GM19351 (cell line): ENCODE data around the gene CACNA2D3.

Experiments used
- ATAC-seq: cut with Tn5 transposase; IDR thresholded peaks from one replicate; pipeline ENCODE4 v1.9.1; 2021; ENCODE audit warnings: mild to moderate bottlenecking, moderate library complexity; ENCODE audit not compliant: unreplicated experiment

The CACNA2D3 gene

DNA sequence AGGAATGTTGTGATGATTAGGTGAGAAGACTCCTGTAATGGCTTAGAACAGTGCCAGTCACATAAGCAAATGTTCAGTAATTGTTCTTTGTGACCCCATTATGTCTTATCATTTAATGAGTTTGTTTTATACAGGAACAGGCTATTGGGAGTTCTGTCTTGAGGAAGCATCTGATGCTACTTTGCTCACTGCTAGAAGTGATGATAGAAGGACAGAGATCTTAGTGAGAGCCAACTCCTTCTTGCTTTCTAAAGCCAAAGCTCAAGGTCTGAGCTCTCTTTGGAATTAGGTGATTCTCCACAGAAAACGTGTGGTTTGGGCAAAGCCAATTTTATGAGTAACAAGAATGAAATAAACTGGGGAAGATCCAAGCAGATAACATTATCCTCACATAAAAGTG lies 590.7 kb downstream of the CACNA2D3 start:
- no peak for ATAC-seq

DNA sequence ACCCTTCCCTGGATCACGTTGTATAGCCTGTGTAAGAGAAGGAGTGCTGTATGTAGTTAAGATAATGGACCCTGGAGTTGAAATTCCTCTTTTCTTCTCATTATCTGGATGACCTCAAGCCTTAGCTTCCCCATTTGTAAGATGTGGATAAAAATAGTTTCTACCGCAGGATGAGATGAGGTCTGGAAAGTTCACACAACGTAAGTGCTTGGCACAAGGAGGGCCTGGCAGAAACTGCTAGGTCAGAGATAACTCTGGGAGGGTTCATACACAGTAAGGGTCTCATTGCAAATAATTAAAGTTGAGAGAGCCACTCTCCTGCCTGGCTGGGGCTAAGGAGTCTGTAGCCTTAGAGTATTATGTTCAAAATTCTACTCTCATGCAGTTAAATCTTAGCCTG lies 591.1 kb downstream of the CACNA2D3 start:
- ATAC-seq = no peak

GRCh38 chr3:54714035-54714434 lies 591.7 kb downstream of the CACNA2D3 start:
- ATAC-seq = no peak

- ATAC-seq = no peak
These were observed 595.2 kb downstream of the CACNA2D3 start for GRCh38 chr3:54717506-54717905.

DNA sequence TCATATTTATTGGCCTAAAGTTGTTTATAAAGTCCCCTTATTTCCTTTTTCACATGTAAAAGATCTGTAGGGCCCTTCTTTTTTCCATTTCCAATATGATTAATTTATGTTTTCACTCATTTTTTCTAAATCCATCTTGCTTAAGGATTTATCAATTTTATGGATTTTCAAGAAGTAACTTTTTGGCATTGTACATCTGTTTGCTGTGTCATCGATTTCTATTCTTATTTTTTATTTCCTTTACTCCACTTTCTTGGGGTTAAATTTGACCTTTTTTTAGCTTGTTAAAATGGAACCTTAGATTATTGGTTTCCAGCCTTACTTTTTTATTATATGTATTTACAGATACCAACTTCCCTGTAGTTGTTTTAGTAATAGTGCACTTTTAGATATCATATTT lies 597.6 kb downstream of the CACNA2D3 start:
- ATAC-seq = no peak

- ATAC-seq = no peak
These were observed 598.3 kb downstream of the CACNA2D3 start for GRCh38 chr3:54720604-54721003.

GRCh38 chr3:54731732-54732445 lies 609.5 kb downstream of the CACNA2D3 start:
- no peak for ATAC-seq

DNA sequence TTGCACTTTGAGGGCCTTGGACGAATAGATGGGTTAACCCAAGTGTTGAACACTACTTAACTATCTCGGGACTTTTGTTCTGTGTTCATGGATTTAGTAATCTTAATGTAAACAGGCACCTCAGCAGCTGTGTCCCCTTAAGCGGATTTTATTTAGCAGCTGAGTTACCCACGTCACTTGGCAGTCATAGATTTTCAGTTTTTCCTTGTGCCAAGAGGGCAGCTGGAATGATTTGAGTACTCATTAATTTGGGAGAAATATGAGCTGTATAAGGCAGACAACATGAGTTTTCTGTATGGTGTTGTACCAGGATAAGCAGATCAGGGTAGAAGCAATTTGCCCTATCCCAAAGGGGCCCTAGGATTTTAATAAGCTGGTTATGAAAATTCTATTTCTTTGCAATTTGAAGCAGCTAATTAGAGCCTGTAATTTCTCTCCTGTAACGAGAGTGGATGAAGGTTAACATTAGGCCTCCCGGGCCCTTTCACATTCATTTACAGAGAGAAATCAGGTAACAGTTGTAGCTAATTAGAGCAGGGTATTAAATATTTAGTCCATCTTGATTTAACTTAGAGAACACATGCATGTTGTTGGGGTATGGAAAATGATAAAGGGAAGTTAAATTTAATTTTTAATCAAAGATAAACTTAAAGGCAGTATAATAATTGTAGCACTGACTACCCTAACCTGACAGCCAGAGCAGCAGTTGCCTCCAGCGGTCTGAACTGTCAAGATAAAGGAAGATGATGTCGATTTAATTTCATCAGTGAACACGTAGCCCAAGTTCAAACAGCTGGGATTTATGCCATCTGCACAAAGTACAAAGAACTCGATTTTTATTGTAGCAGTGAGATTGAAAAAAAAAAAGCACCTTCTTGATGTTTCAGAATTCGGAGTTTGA lies 611.0 kb downstream of the CACNA2D3 start:
- ATAC-seq = no peak

- no peak for ATAC-seq
These were observed 614.1 kb downstream of the CACNA2D3 start for GRCh38 chr3:54736459-54736858.

DNA sequence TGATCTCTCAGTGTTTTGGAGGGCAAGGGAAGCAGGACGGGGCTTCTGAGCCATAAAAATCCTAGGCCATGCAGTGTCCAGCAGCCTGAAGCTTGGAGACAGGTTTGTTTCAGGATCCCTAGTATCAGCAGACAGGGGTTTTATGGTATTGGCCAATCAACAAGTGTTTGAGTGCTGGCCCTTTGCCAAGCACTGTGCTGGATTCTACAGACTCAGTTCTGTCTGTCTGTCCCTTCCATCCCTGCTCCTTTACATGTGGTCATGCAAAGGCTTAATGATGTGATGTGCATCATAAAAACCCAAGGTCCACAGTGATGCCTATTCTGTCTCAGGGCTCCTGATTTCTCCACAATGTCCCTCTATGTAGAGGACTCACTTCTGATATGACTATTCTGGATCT lies 621.4 kb downstream of the CACNA2D3 start:
- no peak for ATAC-seq

DNA sequence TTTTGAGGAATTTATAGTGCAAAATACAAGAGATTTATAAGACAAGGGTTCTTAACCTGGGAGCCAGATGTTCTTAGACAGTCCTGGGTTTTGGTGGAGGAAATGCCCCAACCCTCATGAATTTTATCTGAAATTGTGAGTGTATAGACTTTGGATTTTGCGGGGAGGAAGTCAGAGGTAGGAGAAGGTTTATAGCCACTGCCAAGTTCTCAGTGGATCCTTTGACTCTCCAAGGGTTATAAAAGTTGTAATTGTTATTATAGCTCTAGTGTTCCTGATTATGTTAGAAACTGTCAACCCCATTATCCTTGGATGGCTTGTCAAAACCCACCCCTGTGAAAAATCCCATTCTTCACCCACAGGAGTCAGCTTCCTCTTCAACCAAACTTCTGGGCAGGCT lies 621.9 kb downstream of the CACNA2D3 start:
- ATAC-seq = no peak

DNA sequence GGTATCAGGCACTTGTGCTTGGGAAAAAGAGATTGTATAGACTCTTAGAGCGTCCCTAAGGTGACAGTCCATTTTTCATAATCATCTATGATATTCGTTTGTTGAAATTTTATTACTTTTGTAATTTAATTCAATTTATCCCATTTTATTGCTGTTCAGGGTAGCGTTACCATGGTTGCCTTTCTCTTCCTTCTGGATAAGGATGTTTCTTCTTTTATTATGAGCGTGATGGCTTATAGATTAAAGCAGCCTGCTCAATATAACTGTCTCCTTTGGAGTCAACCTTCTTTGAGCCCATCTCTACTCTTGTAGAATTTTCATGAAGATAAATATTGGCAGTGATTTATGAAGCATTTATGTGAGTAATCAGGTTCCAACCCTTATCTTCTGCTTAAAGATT lies 623.5 kb downstream of the CACNA2D3 start:
- ATAC-seq = no peak

GRCh38 chr3:54746722-54747121 lies 624.4 kb downstream of the CACNA2D3 start:
- no peak for ATAC-seq

DNA sequence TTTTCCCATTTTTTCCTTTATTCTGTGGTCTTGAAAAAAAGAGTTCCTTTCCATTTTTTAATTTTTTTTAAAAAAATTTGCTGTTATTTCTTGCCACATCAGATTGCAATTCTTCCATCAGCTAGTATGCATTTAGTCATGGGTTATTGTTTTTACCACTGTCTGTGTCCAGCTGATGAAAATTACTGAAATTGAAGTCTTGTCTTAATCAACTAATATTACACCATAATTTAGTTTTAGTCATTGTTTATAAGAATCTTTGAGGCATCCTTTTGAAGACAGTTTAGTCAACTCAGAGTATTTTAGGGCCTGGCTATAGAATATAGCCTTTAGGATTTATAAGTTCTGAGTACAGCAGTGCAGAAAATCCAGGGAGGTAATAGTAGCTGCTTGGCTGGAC lies 633.4 kb downstream of the CACNA2D3 start:
- no peak for ATAC-seq

GRCh38 chr3:54756330-54756731 lies 634.0 kb downstream of the CACNA2D3 start:
- ATAC-seq = no peak

GRCh38 chr3:54758461-54758860 lies 636.1 kb downstream of the CACNA2D3 start:
- ATAC-seq = no peak

DNA sequence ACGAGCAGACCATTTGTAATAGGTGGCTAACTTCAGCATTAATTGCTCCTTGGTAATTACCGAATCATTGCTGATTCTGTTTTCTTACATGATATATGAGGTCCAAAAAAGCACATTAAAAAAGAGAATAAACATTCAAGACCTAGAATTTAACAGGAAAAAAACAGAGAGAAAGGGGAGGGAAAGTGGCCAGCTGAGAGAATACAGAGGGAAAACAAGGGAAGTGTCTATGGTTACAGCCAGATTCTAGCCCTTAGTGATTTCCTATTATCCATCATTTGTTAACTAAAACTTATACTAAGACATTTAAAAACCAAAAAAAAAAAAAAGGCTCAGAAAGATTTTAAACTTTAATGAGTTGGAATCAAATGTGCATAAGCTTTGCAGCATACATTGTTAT lies 636.8 kb downstream of the CACNA2D3 start:
- ATAC-seq = no peak

DNA sequence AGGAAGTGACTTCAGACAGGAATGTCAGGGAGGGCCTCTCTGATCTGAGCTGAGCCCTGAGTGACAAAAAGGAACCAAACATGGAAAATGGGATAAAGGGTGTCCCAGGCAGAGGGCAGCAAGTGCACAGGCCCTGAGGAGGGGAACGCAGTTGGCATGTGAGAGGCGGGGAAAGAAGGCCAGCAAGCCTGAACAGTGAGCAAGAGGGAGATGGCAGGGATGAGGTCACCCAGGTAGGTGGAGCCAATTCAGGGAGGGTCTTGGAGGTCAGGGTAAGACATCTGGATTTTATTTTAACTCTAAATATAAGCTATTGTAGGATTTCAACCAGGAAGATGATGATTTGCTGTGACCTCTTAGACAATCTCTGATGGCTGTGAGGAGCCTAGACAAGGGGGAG lies 637.8 kb downstream of the CACNA2D3 start:
- no peak for ATAC-seq

DNA sequence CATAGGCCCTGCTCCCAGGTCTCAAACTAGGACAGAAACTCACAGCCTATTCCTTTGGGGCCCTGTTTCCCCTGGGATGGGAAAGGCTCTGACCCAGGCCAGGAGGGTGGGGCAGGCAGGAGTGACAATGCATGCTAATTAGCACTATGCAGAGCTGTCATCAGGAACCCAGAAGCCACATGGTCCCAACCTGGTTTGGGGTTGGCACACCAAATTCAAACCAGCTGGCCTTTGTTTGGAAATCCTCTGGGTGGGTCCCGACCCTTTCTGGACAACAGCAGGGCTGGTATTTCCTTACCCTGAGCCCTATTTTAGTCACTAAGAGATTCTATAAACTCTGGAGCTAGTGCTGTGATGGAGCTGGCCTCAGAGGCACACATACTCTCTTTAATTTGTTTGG lies 639.3 kb downstream of the CACNA2D3 start:
- no peak for ATAC-seq

DNA sequence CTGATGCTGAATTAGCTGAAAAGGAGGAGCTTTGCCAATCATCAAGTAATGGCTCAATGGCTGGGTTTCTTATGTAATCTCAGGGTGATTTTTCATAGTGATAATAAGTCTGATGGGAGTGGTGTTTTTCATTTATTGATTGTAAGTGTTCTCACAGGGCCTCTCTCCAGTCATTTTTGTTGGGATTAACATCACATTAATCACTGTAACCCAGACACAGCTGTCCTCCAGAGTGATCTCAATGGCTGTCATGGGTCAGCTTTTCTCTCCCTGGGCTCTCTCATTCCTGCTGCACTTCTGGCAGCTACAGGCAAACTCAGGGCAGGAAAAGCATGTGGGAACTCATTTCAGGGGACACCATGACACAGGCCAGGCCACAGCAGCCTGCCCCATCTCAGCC lies 642.6 kb downstream of the CACNA2D3 start:
- no peak for ATAC-seq

DNA sequence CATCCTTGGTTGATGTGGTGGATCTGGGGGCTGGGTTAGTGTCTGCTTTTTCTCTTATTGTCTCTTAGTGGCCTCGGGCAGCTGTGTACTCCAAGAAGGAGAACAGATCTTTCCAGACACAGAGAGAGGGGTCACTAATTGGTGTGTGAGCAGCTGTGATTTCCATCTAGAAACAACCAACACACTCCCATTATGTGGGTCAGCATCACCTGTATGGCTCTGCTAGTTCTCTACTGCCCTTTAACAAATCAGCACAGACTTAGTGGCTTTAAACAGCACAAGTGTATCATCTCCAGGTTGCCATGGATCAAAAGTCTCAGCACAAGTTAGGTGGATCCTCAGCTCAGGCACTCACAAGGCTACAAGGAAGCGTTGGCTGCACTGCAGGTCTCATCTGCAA lies 648.7 kb downstream of the CACNA2D3 start:
- ATAC-seq = no peak

DNA sequence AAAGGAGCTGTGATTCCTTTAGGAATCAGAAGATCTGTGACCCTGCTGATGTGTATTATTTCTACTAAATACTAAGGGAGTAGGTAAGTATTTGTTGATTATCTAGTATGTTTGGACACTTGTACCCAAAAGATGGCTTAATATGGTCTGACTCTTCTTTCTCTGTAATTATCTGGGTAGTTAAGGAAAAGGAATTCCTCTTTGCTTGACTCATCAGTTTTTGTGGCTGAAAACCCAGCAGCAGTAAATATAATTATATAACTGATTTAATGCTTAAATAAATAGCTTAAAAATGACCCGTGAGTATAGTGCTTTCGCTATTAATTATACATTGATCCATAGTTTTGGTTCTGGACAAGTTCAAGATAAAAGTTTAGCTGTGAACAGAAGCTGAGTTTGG lies 649.7 kb downstream of the CACNA2D3 start:
- ATAC-seq = no peak
